HG02642 (cell line): Measurements from ENCODE around the gene SF3B4.

Experiments
- ATAC-seq: cut with Tn5 transposase; IDR thresholded peaks from one replicate; pipeline ENCODE4 v1.9.1; 2021; ENCODE audit warnings: mild to moderate bottlenecking; ENCODE audit not compliant: unreplicated experiment, poor library complexity

Gene SF3B4

GRCh38 chr1:149934356-149934755 is 6.8 kb upstream of the SF3B4 start:
- no peak for ATAC-seq

- no peak for ATAC-seq
Measured at GRCh38 chr1:149933208-149933607, 5.6 kb upstream of the SF3B4 start.

- ATAC-seq, result no peak
Measured at GRCh38 chr1:149932474-149932873, 4.9 kb upstream of the SF3B4 start.

- no peak for ATAC-seq
Measured at GRCh38 chr1:149931212-149931790, 3.7 kb upstream of the SF3B4 start.

- ATAC-seq, result no peak
Measured at GRCh38 chr1:149929856-149930255, 2.3 kb upstream of the SF3B4 start.

GRCh38 chr1:149928401-149928724 is 760 bp upstream of the SF3B4 start:
- ATAC-seq, result no peak

- ATAC-seq, result no peak
Measured at GRCh38 chr1:149927056-149927562, 494 bp downstream of the SF3B4 start.

GRCh38 chr1:149926296-149926695 is 1.3 kb downstream of the SF3B4 start:
- ATAC-seq, result no peak

GRCh38 chr1:149925751-149926150 is 1.9 kb downstream of the SF3B4 start:
- ATAC-seq, result no peak

- no peak for ATAC-seq
Measured at GRCh38 chr1:149925345-149925744, 2.3 kb downstream of the SF3B4 start.

GRCh38 chr1:149923626-149924025 is 4.0 kb downstream of the SF3B4 start:
- ATAC-seq, result no peak

GRCh38 chr1:149917571-149918144 is 9.9 kb downstream of the SF3B4 start, which contains the start of gene SV2A:
Gene SV2A (minus strand): TSS chr1:149917844. CDS start chr1:149913840, 4,004 bp downstream.
- no peak for ATAC-seq

GRCh38 chr1:149916898-149917252 is 10.7 kb downstream of the SF3B4 start:
- ATAC-seq, result no peak

- ATAC-seq, result no peak
Measured at GRCh38 chr1:149916193-149916897, 11.3 kb downstream of the SF3B4 start.

- no peak for ATAC-seq
Measured at GRCh38 chr1:149915429-149916192, 12.0 kb downstream of the SF3B4 start.

- ATAC-seq, result no peak
Measured at GRCh38 chr1:149914545-149914944, 13.1 kb downstream of the SF3B4 start.

GRCh38 chr1:149906570-149907075 is 21.0 kb downstream of the SF3B4 start:
- ATAC-seq, result no peak

GRCh38 chr1:149903836-149904491 is 23.6 kb downstream of the SF3B4 start:
- ATAC-seq, result no peak

GRCh38 chr1:149899460-149900284 is 27.9 kb downstream of the SF3B4 start, which contains the start of gene BOLA1:
Gene BOLA1 (plus strand): TSS chr1:149899568. CDS start chr1:149900060, 492 bp downstream.
- peak; percentile 97 for ATAC-seq
